A204.1 (cell line): Measurements from ENCODE around the gene APOL5.
"Not testable (repeated sequence)": the region's sequence is repeated elsewhere in the genome, so short reads cannot be mapped to it uniquely, and the experiment has no call there.

Experiments used
- FAIRE-seq: peaks from 2 replicates; lab custom pipeline; 2012; peaks lifted over from hg19 to GRCh38; lab: Jason Lieb, UNC

APOL5 gene, protein sequence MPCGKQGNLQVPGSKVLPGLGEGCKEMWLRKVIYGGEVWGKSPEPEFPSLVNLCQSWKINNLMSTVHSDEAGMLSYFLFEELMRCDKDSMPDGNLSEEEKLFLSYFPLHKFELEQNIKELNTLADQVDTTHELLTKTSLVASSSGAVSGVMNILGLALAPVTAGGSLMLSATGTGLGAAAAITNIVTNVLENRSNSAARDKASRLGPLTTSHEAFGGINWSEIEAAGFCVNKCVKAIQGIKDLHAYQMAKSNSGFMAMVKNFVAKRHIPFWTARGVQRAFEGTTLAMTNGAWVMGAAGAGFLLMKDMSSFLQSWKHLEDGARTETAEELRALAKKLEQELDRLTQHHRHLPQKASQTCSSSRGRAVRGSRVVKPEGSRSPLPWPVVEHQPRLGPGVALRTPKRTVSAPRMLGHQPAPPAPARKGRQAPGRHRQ

DNA sequence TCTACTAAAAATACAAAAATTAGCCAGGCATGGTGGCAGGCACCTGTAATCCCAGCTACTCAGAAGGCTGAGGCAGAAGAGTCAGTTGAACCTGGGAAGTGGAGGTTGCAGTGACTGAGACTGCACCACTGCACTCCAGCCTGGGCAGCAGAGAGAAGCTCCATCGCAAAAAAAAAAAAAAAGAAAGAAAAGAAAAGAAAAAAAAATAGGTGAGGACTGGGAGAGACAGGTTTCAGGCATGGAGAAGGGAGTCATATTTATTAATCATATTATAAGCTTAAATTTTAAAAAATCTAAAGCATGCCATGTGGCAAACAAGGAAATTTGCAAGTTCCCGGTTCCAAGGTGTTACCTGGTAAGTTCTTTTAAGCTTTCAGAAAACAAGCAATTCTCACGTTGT, at the start of gene APOL5:
Gene APOL5, plus strand, starts transcription at position 301 of the 400 bp plus-strand sequence. Its CDS starts 0 bp downstream, at position 301.
- no peak for FAIRE-seq

DNA sequence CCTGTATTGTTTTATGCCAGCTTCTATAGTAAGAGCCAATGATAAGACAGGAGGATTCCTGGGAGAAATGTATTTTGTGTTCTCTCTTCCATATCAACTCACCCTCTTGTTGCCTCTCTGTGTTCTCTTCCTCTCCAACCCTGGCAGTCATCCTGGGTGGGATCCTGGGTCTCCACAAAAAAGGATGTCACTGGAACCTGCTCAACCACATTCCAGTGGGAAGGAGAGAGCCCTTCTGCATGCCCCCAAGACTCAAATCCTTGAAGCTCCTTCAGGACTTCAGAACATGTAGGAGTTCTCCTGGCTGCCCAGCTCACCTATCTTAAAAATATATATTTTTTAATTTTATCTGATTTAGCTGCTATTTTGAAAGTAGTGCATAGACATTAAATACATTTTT, 43.3 kb upstream of the APOL5 start:
- FAIRE-seq = no peak

DNA sequence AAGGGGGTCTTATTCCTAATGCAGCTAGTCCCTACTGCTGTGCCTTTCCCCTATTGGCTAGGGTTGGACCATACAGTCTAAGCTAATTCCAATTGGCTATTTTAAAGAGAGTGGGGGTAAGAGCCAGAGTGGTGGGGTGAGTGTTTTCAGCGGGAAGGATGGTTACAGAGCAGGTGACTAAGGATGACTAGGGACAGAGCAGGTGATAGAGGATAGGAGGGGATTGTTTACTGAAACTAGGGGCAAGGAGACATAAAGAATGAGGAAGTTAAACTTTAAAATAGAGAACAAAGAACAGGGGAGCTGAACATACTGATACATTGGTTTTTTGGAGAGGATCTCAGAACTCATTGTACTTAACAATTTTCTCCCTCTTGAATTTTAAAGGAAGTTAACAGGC, 41.6 kb upstream of the APOL5 start:
- not testable (repeated sequence) for FAIRE-seq

DNA sequence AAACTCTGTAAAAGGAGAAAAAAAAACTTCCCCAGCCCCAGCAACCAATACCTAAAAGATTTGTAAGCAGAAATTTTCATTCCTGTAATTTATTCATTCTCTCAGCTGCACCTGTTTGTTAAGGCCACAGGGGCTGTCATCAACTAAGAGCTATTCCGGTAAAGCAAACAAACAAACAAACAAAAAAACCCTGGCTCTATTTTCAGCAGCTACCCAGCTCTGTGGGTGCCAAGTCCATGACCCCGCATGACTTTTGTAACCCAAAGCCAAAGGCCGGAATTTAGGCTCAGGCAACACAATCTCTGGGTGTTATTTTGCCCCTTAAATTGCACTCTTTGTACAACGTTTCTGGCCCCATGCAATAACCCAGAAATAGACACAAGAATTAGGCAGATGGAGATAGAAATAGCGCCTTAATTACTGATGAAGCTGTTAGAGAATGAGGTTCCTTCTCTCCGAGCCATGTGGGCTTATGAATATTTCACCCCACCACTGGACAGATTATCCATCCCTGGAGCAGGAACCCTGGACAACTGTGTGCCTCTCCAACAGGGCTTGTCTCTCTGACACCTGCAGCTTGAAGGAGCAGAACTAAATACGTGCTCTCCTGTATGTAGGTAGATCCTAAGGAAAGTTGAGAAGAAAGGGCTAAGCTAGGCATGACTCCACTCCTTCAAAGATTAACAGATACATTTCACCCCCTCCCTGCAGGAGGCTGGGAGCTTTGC, 40.0 kb upstream of the APOL5 start:
- no peak for FAIRE-seq

DNA sequence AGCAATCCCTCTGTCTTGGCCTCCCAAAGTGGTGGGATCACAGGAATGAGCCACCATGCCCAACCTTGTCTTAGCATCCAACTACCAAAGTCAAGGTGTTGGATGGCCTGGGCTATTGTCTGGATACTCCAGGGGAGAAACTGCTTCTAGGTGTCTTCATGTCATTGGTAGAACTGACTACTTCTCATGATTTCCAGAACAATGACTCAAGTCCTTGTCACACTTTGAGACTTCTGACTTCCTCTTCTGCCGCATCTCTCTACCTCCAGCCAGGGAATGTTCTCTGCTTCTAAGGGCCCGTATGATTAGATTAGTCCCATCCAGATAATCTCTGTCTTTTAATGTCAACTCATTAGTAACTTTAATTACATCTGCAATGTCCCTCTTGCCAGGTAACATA, 38.8 kb upstream of the APOL5 start:
- no peak for FAIRE-seq

DNA sequence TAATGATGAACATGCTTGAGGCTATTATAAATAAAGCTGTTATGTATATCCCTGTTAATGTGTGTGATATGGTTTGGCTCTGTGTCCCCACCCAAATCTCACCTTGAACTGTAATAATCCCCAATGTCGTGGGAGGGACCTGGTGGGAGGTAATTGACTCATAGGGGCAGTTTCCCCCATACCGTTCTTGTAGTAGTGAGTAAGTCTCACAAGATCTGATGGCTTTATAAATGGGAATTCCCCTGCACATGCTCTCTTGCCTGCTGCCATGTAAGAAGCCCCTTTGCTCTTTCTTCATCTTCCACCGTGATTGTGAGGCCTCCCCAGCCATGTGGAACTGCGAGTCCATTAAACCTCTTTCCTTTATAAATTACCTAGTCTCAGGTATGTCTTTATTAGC, 38.2 kb upstream of the APOL5 start:
- FAIRE-seq = not testable (repeated sequence)

DNA sequence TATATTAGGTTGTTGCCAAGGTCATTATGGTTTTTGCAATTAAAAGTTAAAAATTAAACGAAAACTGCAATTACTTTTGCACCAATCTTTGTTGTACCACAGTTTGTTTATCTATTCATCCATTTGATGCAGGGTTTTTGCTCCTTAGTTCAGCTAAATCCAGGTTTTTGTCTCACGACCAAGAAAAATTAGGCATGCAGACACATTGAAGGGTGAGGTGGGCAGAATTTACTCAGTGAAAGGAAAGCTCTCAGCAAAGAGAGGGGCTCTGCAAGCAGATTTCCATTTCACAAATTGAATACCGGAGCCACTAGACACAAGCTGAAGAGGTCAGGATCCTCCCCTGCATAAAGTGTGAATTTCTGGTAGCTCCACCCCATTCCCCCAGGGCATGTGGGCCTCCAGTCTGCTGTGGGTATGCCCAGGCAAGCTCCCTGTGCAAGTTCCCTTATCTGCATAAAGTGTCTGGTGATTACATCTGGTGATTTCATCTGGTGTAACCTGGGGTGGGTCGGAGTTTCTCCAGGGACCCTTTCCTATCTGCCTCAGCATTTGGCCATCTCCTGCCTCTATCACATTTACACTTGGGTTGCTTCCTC, 36.1 kb upstream of the APOL5 start:
- FAIRE-seq = no peak

DNA sequence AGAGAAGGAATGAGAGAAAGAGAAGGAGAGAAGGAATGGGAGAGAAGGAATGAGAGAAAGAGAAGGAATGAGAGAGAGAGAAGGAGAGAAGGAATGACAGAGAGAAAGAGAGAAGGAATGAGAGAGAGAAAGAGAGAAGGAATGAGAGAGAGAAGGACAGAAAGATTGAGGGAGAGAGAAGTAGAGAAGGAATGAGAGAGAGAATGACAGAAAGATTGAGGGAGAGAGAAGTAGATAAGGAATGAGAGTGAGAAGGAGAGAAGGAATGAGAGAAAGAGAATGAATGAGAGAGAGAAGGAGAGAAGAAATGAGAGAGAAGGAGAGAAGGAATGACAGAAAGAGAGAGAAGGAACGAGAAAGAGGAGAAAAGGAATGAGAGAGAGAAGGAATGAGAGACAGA, 34.1 kb upstream of the APOL5 start:
- FAIRE-seq = no peak

DNA sequence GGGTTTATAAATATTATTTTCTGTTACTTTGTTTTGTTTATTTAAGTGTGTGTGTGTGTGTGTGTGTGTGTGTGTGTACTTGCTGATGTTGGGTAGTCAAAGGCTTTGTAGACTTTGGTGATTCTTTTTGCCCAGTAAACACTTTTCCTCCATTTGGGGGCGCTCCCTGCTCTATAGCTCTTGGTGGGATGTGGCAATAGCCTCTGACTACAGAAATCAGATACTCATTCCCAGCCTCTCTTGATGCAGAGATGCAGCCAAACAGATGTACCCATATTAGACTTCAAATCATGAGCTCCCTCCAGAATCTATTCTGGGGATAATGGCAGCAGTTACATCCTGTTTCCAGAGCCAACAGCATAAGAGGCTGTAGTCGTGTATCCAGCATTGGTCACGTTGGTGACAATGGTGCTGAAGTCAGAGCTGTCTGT, 33.4 kb upstream of the APOL5 start:
- no peak for FAIRE-seq

DNA sequence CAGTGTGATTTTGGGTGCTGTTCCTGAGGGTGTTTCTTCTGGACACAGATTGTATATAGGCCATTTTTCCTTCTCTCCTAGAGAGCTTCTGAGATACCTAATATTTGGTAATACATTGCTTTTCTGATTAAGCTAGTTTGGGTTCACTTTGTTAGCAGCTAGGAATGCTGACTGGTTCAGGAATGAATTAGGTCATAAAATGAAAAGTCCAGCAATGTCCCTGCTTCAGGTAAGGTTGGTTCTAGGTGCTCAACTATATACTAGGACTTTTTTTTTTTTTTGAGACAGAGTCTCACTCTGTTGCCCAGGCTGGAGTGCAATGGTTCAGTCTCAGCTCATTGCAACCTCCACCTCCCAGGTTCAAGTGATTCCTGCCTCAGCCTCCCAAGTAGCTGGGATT, 32.9 kb upstream of the APOL5 start:
- no peak for FAIRE-seq

DNA sequence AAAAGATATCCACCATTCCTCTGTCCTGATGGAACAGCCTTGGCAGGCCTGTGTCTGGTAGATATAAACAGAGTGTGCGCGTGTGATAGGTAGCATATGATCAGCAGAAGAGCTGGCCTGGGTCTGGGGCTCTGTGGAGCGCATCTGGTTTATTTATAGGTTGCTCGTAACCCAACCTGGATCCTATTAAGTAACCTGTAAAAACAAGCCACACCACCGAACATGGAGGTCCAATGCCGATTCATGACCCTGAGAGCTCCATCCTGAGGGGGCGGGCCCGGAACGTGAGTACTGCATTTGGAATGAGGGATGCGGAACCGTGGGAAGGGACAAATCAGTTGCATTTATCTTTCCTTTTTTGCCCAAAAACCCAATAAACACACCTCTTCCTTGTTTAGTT, 31.9 kb upstream of the APOL5 start:
- no peak for FAIRE-seq

DNA sequence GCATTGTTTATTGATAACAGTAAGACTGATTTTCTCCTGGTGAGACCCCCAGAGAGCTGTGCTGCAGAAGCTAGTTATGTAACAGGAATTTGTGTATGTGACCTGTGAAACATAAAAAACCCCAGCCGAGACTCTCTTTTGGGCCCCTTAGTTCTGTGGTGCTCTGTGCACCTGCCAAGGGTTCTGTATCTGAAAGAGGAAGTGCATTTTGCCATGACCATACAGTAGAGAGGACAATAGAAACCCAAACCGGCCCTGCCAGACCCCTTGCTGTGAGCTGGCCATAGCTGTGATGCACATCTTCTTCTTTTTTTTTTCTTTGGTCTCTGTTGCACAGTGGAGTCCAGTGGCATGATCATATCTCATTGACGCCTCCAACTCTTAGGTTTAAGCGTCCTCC, 31.4 kb upstream of the APOL5 start:
- no peak for FAIRE-seq

DNA sequence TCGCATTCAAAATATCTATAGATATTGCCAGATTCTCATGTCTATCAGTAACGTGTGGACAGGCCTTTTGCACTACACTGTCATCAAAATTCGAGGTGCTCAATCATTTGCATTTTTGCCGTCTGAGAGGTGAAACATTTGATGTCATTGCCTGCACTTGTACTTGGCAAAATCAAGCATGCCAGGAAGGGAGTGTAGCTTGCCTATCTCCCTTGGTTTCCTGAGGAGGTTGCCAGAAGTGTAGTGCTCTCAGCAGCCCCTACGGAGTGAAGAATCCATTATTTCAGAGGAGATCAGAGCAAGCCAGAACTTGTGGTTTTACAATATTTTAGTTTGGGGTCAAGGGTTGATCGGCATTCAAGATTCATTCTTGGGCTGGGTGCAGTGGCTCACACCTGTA, 30.2 kb upstream of the APOL5 start:
- no peak for FAIRE-seq

DNA sequence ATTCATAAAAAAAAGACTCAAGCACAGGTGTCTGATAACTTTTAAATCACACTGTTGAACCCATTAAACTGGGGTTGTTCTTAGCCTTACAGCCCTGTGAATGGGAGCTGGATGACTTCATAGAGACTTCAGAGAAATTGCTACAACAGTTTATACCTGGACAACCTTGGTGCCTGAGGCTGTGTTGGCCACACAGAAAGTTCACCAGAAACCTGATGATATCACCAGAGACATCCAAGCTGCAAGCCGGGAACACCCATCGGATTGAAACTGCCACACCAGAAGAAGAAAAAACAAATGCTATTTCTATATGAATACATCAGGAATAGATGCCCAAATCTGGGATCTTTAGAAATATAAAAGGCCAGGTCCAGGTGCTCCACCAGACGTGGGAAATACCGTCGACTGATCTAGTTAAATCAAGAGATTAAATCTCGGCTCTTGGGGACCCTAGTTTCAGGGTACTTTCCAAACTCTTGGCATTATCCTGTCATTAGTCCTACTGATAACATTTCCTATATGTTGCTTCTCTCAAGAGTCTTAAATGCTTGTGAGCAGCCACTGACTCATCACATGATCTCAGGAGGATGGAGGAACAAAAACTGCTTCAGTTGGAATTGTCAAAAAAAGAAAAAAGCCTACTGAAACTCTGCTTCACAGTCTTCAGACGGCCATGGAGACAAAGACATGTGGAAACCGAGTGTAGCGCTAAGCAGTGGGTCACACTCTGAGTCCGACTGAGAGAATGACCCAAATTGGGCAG, 28.6 kb upstream of the APOL5 start:
- no peak for FAIRE-seq

DNA sequence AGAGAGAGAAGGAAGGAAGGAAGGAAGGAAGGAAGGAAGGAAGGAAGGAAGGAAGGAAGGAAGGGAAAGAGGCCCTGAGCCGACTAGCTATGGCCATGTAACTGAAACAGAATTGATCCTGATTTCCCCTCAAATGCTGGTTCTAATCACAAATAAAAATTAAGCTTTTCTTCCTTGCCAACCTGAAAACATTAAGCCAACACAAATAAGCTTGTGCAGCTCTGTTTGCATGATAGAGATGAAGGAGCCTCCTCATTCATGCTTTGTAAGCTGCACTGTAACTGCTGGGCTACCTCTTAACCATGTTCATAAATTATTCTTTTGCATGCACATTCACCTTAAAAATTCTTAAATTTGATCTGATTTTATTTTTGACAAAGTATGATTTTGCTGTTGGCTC, 27.7 kb upstream of the APOL5 start:
- no peak for FAIRE-seq

DNA sequence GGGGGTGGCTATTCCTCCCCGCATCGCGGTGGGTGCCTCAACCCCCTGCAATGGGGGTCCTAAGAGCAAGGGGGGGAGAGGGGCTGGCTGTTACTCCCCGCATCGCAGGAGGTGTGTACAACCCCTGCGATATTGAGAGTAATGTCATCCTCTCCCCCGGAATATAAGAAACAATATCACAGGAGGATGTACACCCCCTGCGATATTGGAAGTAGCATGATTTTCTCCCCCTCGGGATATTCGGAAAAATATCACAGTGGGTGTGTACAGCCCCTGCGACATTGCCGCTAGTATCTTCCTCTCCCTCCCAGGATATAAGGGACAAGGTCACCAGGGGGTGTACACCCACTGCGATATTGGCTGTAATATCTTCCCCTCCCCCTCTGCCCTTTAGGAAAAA, 22.5 kb upstream of the APOL5 start:
- FAIRE-seq = no peak

DNA sequence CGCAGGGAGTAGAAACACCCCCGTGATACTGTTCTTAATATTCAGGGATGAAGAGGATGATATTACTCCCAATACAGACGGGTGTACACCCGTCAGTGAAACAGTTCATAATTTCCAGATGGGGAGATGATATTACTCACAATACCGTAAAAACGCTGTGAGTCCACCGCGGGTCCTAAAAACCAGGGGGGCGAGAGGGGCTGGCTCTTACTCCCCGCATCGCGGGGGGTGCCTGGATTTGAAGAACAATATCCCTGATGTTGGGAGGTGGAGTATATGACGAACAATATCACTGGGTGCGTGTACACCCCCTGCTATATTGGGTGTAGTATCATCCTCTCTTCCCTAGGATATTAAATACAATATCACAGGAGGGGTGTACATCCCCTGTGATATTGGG, 20.5 kb upstream of the APOL5 start:
- FAIRE-seq = no peak

DNA sequence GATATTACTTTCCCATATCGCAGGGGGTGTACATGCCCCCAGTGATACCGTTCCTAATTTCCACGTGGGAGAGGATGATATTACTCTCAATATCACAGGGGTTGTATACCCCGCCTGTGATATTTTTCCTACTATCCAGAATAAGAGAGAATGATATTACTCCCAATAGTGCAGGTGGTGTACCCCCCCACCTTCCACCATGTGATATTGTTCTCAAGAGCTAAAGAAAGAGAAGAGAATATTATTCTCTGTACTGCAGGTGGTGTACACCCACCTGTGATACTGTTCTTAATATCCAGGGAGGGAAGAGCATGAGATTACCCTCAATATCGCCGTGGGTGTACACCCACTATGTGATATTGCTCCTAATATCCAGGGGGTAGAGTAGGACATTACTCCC, 17.8 kb upstream of the APOL5 start:
- not testable (repeated sequence) for FAIRE-seq

DNA sequence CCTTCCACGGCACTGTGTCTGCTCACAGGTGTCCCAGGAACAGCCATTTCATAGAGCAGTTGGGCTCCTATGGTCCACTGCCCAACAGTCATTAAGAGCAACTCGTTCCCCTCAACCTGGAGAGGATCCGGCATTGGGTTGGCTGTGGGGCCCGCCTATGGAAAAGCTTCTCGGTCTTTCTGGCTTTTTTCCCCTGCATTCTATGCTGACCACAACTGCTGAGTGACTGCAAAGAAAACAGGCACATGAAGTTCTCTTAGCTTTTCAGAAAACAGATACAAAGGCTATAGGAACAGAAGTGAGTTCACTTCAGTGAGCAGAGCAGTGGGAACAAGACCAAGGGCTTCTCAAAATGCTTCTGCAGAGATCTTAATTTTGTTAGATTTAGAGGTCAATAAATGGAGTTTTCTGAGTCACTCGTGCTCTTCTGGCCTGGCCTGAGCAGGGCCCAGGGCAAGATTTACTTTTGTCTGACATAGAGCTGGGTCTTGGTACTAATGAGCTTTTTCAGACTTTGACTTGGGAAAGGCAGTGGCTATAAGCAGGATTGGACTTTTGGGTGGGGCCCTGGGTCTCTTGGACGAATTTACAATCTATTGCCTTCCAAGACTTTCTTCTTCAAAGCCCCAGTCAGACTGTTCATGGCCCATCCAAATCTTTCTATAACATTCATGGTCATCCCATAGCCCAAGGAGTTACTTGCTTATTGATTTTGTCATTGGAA, 13.6 kb upstream of the APOL5 start:
- no peak for FAIRE-seq

DNA sequence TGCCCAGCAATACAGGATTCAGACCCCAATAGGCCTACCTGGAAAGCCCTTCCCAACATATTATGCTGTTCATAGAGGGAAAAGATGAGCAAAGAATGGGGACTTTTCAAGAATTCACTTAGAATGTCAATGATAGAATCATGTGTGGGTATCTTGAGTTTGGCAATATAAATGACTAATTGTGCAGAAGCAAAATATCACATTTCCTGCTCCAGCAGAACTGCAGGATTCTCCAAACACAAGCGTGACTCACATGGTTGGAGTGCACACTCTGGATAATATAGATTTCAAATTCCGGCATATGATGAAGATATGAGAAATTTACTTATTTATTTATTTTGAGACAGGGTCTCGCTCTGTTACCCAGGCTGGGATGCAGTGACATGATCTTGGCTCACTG, 12.5 kb upstream of the APOL5 start:
- FAIRE-seq = no peak

DNA sequence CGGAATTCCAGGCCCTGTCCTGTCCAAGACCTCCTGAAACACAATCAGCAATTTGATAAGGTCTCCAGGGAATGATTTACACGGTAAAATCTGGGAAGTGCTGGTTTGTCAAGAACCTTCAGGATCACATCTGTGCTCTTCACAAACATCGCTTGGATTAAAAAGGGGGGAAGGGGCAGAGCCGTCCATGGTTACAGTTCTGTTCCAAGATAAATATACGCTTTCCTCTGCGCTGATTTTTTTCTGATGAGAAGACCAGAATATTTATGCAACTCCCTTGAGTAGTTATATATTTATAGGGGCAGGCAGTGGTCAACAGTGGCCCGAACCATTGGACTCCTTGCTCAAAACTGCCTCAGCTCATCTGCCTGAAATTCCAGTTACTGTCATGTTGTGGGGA, 9.2 kb upstream of the APOL5 start:
- FAIRE-seq = no peak

DNA sequence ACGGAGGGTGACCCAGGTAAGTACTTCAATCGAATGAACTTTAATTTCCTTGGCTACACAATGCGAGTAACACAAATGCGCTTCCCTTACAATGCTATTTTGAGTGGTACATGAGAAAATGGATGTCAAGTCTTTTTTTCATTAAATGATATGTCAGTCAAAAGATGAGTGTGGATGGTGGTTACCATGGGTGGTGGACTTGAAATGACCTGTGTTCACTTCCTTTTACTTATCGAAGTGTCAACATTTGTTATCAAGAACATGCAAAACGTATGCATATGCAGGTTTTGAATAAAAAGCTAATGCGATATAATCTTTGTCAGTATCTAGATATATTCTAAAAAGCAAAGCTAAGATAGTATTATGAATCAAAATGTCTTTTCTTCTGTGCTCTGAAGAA, 8.8 kb upstream of the APOL5 start:
- no peak for FAIRE-seq
